Left forelimb (tissue), 1 donor: ENCODE measurements around the gene NOP56.

Experiments
- DNase-seq: peaks from one replicate; pipeline ENCODE4 v3.0.0-alpha.2; 2018; ENCODE audit warnings: low spot score

Gene NOP56

GRCh38 chr20:2703716-2704475 lies 51.5 kb downstream of the NOP56 start:
- DNase-seq, result no peak

GRCh38 chr20:2705931-2706645 lies 53.7 kb downstream of the NOP56 start:
- no peak for DNase-seq

GRCh38 chr20:2706688-2707352 lies 54.4 kb downstream of the NOP56 start:
- DNase-seq, result no peak

GRCh38 chr20:2707353-2708072 lies 55.1 kb downstream of the NOP56 start:
- DNase-seq, result no peak
